NB4 (cell line): ENCODE data around the gene SEC31B.

Experiments
- DNase-seq: peaks from one replicate; pipeline ENCODE4 v3.0.0; 2010; ENCODE audit warnings: low read depth
- H3K4me3 ChIP-seq: one replicate; pipeline ENCODE4 v1.5.1; 2011; ENCODE audit warnings: mild to moderate bottlenecking, low read depth, low read length, moderate library complexity
- CTCF ChIP-seq: IDR thresholded peaks from one replicate; pipeline ENCODE4 v1.5.1; 2012; ENCODE audit warnings: low read depth, low read length
- MAX ChIP-seq: IDR thresholded peaks from 2 replicates; pipeline ENCODE4 v1.6.1; 2011; ENCODE audit warnings: low read depth, low read length
- MYC ChIP-seq: IDR thresholded peaks from 2 replicates; pipeline ENCODE4 v1.6.1; 2011; ENCODE audit warnings: low read depth, low read length
- POLR2A ChIP-seq: IDR thresholded peaks from 2 replicates; pipeline ENCODE4 v1.6.1; 2011; ENCODE audit warnings: mild to moderate bottlenecking; ENCODE audit not compliant: insufficient read length; ENCODE audit errors: extremely low read depth

Gene SEC31B

GRCh38 chr10:100489396-100489795 is 30.3 kb downstream of the SEC31B start:
- no peak overlapping the region for H3K4me3 ChIP-seq
- peak; percentile 22 for DNase-seq
- no peak for TF ChIP-seq MAX
- TF ChIP-seq CTCF = no peak
- TF ChIP-seq POLR2A = no peak
- no peak for TF ChIP-seq MYC

GRCh38 chr10:100487529-100487928 is 32.1 kb downstream of the SEC31B start:
- no peak overlapping the region for H3K4me3 ChIP-seq
- TF ChIP-seq POLR2A (no peak), MYC (no peak), CTCF (no peak), MAX (no peak)
- DNase-seq = no peak

GRCh38 chr10:100485801-100486495 is 33.7 kb downstream of the SEC31B start:
- H3K4me3 ChIP-seq = no peak overlapping the region
- no peak for TF ChIP-seq CTCF
- no peak for TF ChIP-seq POLR2A
- no peak for TF ChIP-seq MYC
- no peak for DNase-seq

- TF ChIP-seq CTCF (no peak), MAX (no peak), MYC (no peak), POLR2A (no peak)
- no peak for DNase-seq
- no peak overlapping the region for H3K4me3 ChIP-seq
These were observed 34.3 kb downstream of the SEC31B start for GRCh38 chr10:100485366-100485765.

GRCh38 chr10:100483876-100484666 is 35.6 kb downstream of the SEC31B start:
- H3K4me3 ChIP-seq = no peak overlapping the region
- DNase-seq = no peak
- no peak for TF ChIP-seq MAX
- TF ChIP-seq CTCF = no peak
